ENCODE measurements around the gene SLC19A1.

The SLC19A1 gene

DNA sequence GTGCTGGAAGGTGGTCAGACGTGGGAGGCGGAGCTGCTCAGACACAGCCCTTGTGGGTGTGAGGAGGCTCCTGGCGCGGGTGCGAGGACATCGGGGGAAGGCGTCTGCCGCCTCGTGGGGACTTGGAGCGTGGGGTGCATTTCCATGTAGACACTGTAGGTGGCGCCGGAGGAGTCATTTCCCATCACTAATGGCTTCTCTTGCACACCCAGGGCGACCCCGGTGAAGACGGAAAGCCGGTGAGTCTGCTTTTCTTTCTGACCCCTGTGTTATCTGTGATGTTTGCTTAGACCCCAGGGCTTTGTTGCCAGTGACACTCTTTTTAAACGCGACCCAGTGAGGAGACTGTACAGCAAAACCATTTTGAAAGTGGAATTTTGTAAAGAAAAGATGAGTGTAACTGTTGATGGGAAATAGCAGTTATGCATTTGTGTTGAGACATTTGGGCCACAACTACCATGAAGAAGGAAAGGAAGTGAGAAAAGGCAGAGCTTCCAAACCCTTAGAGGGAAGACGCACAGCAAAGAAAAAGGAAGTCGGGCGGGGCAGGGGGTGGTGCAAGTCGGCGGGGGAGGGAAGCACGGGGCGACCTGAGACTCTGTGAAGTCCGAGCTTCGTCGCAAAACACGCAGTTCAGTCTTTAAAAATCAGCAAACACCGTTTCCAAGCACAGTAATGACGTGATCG is 64.0 kb downstream of the SLC19A1 start:
- peaks cover 0 to 5% of the 10 kb centered on the region in 2 donors for H3K27me3 ChIP-seq (ENCODE audit: control insufficient read depth in 1 of 2, insufficient read depth in 2 of 2, low read length in 2 of 2)
- no peaks in the 10 kb centered on the region for H3K9me3 ChIP-seq (ENCODE audit: control insufficient read depth in 2 of 2, low read length in 2 of 2)
- peak overlapping the region in 1 of 2 donors; percentile 44 for H3K4me3 ChIP-seq (ENCODE audit: low read length in 2 of 2)
- H3K9ac ChIP-seq (ENCODE audit: low read length in 2 of 2): no peak overlapping the region
- peaks cover 9% of the 10 kb centered on the region for H3K4me1 ChIP-seq (ENCODE audit: control insufficient read depth, insufficient read depth, low read length)
- H3K27ac ChIP-seq (ENCODE audit: low read length): no peak overlapping the region
- H3K36me3 ChIP-seq (ENCODE audit: control insufficient read depth in 2 of 2, insufficient read depth in 2 of 2, low read length in 2 of 2): peaks cover 4 to 10% of the 10 kb centered on the region in 2 donors

DNA sequence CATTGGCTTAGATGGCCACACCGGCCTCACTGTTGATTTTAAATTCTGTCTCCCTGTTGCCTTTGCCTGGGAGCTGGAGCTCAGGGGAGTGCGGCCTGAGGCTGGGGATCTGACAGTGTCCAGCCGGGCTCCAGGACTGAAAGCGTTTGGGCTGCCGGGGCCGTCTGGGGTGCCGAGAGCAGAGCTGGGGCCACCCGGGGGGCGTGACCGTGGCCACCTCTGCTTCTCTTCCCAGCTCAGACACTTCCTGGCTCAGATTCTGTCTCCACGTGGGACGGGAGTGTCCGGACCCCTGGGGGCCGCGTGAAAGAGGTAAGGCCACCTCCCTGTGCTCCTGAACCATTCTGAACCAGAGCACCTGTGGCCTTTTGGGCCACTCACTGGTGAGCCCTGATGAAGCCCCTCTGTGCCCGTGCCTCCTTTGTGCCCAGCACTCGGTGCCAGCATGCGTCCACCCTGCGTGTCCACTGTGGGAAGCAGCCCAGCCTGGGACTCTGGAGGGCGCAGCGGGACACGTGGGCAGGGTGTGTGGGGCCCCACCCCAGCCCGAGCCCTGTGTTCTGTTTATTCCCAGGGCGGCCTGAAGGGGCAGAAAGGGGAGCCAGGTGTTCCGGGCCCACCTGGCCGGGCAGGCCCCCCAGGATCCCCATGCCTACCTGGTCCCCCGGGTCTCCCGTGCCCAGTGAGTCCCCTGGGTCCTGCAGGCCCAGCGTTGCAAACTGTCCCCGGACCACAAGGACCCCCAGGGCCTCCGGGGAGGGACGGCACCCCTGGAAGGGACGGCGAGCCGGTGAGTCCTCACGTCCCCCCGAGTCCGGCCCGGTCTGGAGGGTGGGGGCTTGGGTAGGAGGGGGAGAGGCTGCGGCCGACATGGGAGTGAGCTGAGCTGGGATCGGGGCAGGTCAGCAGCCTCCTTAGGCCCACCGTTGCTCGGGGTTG is 64.8 kb downstream of the SLC19A1 start:
- peaks cover 4 to 8% of the 10 kb centered on the region in 2 donors for H3K36me3 ChIP-seq (ENCODE audit: control insufficient read depth in 2 of 2, insufficient read depth in 2 of 2, low read length in 2 of 2)
- H3K9ac ChIP-seq (ENCODE audit: low read length in 2 of 2): no peak overlapping the region
- no peak overlapping the region for H3K27ac ChIP-seq (ENCODE audit: low read length)
- H3K4me3 ChIP-seq (ENCODE audit: low read length in 2 of 2): peak overlapping the region in 1 of 2 donors; percentile 44
- H3K9me3 ChIP-seq (ENCODE audit: control insufficient read depth in 2 of 2, low read length in 2 of 2): no peaks in the 10 kb centered on the region
- H3K27me3 ChIP-seq (ENCODE audit: control insufficient read depth in 1 of 2, insufficient read depth in 2 of 2, low read length in 2 of 2): peaks cover 3 to 5% of the 10 kb centered on the region in 2 donors
- H3K4me1 ChIP-seq (ENCODE audit: control insufficient read depth, insufficient read depth, low read length): peaks cover 12% of the 10 kb centered on the region

DNA sequence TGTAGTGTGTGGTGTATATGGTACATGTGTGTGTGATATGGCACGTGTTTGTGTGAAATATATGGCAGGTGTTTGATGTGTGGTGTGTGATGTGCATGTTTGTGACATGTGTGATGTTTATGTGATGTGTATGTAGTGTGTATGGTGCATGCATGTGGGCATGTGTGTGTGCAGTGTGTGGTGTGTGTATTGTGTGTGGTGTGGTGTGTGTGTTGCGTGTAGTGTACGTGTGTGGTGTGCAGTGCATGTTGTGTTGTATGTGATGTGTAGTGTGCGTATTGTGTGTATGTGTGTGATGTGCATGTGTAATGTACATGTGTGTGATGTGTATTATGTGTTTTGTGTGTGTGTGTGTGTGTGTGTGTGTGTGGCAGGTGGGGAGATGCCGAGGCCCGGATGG is 65.7 kb downstream of the SLC19A1 start:
- Histone ChIP-seq H3K36me3 (ENCODE audit: control insufficient read depth in 2 of 2, insufficient read depth in 2 of 2, low read length in 2 of 2) (peaks cover 4 to 8% of the 10 kb centered on the region in 2 donors), H3K4me3 (ENCODE audit: low read length in 2 of 2) (no peak overlapping the region), H3K4me1 (ENCODE audit: control insufficient read depth, insufficient read depth, low read length) (peaks cover 21% of the 10 kb centered on the region), H3K27ac (ENCODE audit: low read length) (no peak overlapping the region), H3K9ac (ENCODE audit: low read length in 2 of 2) (no peak overlapping the region), H3K9me3 (ENCODE audit: control insufficient read depth in 2 of 2, low read length in 2 of 2) (no peaks in the 10 kb centered on the region), H3K27me3 (ENCODE audit: control insufficient read depth in 1 of 2, insufficient read depth in 2 of 2, low read length in 2 of 2) (peaks cover 7% of the 10 kb centered on the region in 2 donors)

DNA sequence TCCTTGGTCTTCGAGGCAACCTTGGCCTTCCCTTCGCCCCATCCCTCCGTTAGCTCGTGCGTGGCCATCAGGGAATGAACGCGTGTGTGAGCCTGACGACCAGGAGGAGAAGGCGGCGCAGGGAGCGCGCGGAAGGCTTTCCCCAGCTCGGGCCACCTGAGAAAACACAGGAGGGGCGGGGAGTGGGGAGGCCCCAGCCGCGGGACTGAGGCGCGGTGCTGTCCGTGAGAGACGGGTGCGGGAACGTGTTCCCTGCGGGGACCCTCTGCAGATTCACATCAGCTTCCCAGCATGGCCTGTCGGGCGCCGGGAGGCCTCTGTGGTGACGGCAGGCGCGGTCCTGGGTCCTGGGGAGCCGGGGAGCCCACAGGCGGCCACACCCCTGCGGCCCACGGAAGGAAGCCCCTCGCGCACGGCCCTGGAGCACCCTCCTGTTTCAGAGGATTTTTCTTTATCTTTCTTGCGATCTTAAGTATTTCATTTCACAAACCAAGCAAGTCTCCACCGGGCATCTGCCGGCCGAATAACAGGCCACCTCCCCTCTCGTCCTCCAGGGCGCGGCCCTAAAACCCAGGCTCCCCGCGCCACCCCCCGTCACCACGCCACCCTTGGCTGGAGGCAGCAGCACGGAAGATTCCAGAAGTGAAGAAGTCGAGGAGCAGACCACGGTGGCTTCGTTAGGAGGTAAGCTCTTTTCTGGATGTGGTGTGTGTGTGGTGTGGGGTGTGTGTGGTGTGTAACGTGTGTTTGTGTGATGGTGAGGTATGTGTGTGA is 66.3 kb downstream of the SLC19A1 start:
- Histone ChIP-seq H3K9ac (ENCODE audit: low read length in 2 of 2) (no peak overlapping the region), H3K36me3 (ENCODE audit: control insufficient read depth in 2 of 2, insufficient read depth in 2 of 2, low read length in 2 of 2) (peaks cover 4 to 8% of the 10 kb centered on the region in 2 donors), H3K4me1 (ENCODE audit: control insufficient read depth, insufficient read depth, low read length) (peaks cover 26% of the 10 kb centered on the region), H3K9me3 (ENCODE audit: control insufficient read depth in 2 of 2, low read length in 2 of 2) (no peaks in the 10 kb centered on the region), H3K4me3 (ENCODE audit: low read length in 2 of 2) (no peak overlapping the region), H3K27me3 (ENCODE audit: control insufficient read depth in 1 of 2, insufficient read depth in 2 of 2, low read length in 2 of 2) (peaks cover 7% of the 10 kb centered on the region in 2 donors), H3K27ac (ENCODE audit: low read length) (no peak overlapping the region)

DNA sequence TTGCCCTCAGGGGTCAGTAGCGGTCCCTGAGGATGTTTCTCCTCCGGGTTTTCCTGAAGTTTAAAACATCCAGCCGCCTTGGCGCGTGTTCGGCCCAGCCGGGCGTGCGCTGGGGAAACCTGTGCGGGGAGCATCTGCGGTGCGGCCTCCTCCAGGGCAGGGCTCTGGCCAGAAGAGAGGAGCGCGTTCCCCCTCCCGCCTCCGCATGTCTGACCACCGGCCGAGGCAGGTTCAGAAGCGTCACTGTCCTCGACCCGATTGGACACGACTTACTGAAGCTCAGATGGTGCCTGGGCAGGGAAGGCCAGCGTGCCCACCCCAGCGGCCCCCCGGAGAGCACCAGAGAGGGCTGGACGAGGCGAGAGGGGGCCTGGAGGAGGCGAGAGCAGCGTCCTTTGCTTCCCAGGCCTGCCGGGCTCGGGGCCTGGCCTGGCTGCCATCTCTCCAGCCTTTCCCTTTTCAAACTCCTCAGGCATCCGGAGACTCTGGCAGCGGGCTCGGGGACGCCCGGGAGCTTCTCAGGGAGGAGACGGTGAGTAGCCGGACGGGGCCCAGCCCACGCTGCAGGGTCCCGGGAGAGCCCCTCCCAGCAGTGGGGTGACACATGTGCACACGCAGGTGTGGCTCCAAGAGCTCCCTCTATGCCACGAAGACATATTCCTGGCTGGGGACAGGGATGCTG is 67.1 kb downstream of the SLC19A1 start:
- no peak overlapping the region for H3K9ac ChIP-seq (ENCODE audit: low read length in 2 of 2)
- H3K36me3 ChIP-seq (ENCODE audit: control insufficient read depth in 2 of 2, insufficient read depth in 2 of 2, low read length in 2 of 2): peaks cover 4 to 8% of the 10 kb centered on the region in 2 donors
- H3K27me3 ChIP-seq (ENCODE audit: control insufficient read depth in 1 of 2, insufficient read depth in 2 of 2, low read length in 2 of 2): peaks cover 7% of the 10 kb centered on the region in 2 donors
- H3K9me3 ChIP-seq (ENCODE audit: control insufficient read depth in 2 of 2, low read length in 2 of 2): no peaks in the 10 kb centered on the region
- no peak overlapping the region for H3K4me3 ChIP-seq (ENCODE audit: low read length in 2 of 2)
- H3K27ac ChIP-seq (ENCODE audit: low read length): no peak overlapping the region
- peaks cover 30% of the 10 kb centered on the region for H3K4me1 ChIP-seq (ENCODE audit: control insufficient read depth, insufficient read depth, low read length)

DNA sequence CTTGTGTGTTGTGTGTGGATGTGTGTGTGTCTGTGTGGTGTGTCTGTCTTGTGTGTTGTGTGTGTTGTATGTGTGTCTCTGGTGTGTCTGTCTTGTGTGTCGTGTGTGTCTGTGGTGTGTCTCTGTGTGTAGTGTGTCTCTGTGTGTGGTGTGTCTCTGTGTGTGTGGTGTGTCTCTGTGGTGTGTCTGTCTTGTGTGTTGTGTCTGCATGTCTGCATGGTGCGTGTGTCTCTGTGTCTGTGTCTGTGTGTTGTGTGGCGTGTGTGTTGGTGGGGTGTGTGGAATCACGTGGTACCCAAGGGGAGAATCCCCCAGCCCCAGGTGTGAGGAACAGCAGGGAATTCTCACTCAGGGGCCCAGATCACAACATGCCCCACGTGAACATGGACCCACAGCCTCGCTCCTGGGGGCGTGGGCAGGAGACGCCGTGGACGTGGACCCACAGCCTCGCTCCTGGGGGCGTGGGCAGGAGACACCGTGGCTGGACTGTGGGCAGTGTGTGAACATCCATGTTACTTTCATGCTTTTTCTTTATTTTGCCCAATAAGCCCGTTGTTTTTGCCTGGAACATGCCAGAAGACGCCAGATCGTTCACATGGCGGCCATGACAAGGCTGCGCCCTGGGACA is 67.8 kb downstream of the SLC19A1 start:
- peaks cover 4 to 8% of the 10 kb centered on the region in 2 donors for H3K36me3 ChIP-seq (ENCODE audit: control insufficient read depth in 2 of 2, insufficient read depth in 2 of 2, low read length in 2 of 2)

DNA sequence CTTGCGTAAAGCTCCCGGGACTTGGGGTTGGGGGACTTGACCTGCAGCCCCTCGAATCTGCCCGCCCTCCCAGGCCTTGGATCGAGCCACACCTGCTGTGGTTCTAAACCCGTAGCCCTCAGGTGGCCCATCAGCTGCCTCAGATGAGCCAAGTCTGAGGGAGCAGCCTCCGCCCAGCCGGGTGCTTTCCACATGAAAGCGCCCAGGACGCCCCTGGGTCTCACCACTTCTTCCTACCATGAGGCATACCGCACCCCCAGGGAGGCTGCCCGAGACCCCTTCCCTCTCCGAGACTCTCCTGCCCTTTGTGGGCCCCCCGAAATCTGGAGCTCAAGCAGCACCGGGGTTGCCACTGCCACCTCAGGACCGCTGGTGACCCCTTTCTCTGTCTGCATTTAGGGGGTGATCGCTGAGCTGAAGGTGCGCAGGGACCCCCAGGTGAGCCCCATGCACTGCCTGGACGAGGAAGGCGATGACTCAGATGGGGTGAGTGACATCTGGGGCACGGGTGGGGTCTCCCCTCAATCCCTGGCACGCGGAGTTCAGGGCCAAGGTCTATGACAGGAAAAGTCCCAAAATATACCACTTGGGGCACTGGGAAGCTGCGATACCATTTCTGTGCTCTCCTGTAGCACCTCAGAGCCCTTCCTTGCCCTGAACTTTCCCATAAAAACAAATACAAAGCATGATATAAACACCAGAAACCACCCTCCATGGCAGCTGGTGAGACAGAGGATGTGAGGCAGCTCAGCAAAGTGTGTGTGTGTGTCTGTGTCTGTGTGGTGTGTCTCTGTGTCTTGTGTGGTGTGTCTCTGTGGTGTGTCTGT is 68.5 kb downstream of the SLC19A1 start:
- H3K4me3 ChIP-seq (ENCODE audit: low read length in 2 of 2): no peak overlapping the region
- peaks cover 33% of the 10 kb centered on the region for H3K4me1 ChIP-seq (ENCODE audit: control insufficient read depth, insufficient read depth, low read length)
- no peak overlapping the region for H3K9ac ChIP-seq (ENCODE audit: low read length in 2 of 2)
- no peaks in the 10 kb centered on the region for H3K9me3 ChIP-seq (ENCODE audit: control insufficient read depth in 2 of 2, low read length in 2 of 2)
- H3K36me3 ChIP-seq (ENCODE audit: control insufficient read depth in 2 of 2, insufficient read depth in 2 of 2, low read length in 2 of 2): peaks cover 0 to 4% of the 10 kb centered on the region in 2 donors
- H3K27ac ChIP-seq (ENCODE audit: low read length): no peak overlapping the region
- peaks cover 7% of the 10 kb centered on the region in 2 donors for H3K27me3 ChIP-seq (ENCODE audit: control insufficient read depth in 1 of 2, insufficient read depth in 2 of 2, low read length in 2 of 2)

More for the DNA sequence above, 67.8 kb downstream of the SLC19A1 start:
- Histone ChIP-seq H3K9ac (ENCODE audit: low read length in 2 of 2) (no peak overlapping the region), H3K4me1 (ENCODE audit: control insufficient read depth, insufficient read depth, low read length) (peaks cover 30% of the 10 kb centered on the region), H3K27me3 (ENCODE audit: control insufficient read depth in 1 of 2, insufficient read depth in 2 of 2, low read length in 2 of 2) (peaks cover 7% of the 10 kb centered on the region in 2 donors), H3K9me3 (ENCODE audit: control insufficient read depth in 2 of 2, low read length in 2 of 2) (no peaks in the 10 kb centered on the region), H3K27ac (ENCODE audit: low read length) (no peak overlapping the region), H3K4me3 (ENCODE audit: low read length in 2 of 2) (no peak overlapping the region)

DNA sequence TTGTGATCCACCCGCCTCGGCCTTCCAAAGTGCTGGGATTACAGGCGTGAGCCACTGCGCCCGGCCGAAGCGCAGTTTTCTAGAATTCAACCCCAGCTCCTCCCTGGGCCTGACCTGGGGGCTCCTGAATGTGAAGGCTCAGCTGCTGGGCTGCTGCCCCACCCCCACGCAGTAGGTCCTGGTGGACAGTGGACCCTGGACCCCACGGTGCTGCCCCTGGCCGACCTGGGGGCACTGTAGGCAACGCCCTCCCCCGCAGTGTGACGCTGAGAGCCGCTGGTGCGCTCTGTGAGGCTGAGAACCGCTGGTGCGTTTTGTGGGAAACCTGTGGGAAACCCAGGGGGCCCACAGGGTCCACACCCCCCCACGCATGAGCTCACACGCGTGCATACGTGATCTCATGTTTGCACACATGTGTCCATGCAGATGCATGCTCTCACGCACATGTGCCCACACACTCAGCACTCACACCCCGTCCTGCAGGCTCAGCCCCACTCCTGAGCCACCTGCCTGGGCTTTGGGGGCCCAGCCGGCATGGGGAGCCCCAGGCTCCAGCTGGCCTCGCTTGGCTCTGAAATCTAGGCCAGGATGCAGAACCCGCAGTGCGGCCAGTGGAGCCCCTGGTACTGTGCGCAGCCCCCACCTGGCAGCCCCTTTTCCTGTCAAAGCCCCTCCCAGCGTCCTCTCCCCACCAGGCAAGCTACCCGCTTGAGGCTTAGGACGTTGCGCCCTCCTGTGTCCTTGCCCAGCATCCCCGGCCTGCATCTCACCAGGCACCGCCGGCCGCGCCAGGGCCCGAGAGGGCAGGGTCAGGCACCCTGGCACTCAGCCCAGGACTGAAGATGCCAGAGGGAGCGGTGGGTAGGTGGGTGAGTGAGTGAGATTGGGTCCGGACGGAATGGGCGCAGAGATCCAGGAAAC is 69.5 kb downstream of the SLC19A1 start:
- H3K27ac ChIP-seq (ENCODE audit: low read length): no peak overlapping the region
- H3K36me3 ChIP-seq (ENCODE audit: control insufficient read depth in 2 of 2, insufficient read depth in 2 of 2, low read length in 2 of 2): peaks cover 0 to 4% of the 10 kb centered on the region in 2 donors
- peaks cover 5 to 7% of the 10 kb centered on the region in 2 donors for H3K27me3 ChIP-seq (ENCODE audit: control insufficient read depth in 1 of 2, insufficient read depth in 2 of 2, low read length in 2 of 2)
- H3K4me1 ChIP-seq (ENCODE audit: control insufficient read depth, insufficient read depth, low read length): peaks cover 29% of the 10 kb centered on the region
- H3K9me3 ChIP-seq (ENCODE audit: control insufficient read depth in 2 of 2, low read length in 2 of 2): no peaks in the 10 kb centered on the region
- H3K4me3 ChIP-seq (ENCODE audit: low read length in 2 of 2): no peak overlapping the region
- H3K9ac ChIP-seq (ENCODE audit: low read length in 2 of 2): no peak overlapping the region

Data from stomach smooth muscle (tissue), 2 donors.